DND-41 (cell line): ENCODE data around the gene MALT1.

Source experiments
- EZH2 ChIP-seq: IDR thresholded peaks from 3 replicates; pipeline ENCODE4 v1.6.1; 2012; ENCODE audit warnings: borderline replicate concordance, low read depth, mild to moderate bottlenecking, moderate library complexity, low read length, inconsistent platforms; ENCODE audit not compliant: severe bottlenecking
- TF ChIP-seq, protein P1 (sequence below): IDR thresholded peaks from 2 replicates; pipeline ENCODE4 v1.5.1; 2012; ENCODE audit warnings: borderline replicate concordance, low read length, moderate library complexity, mild to moderate bottlenecking; ENCODE audit not compliant: poor library complexity, severe bottlenecking; ENCODE audit errors: extremely low read depth

GRCh38 chr18:58690259-58690658, 19.0 kb downstream of the MALT1 start:
- no peak for TF ChIP-seq EZH2
- TF ChIP-seq, protein P1, sequence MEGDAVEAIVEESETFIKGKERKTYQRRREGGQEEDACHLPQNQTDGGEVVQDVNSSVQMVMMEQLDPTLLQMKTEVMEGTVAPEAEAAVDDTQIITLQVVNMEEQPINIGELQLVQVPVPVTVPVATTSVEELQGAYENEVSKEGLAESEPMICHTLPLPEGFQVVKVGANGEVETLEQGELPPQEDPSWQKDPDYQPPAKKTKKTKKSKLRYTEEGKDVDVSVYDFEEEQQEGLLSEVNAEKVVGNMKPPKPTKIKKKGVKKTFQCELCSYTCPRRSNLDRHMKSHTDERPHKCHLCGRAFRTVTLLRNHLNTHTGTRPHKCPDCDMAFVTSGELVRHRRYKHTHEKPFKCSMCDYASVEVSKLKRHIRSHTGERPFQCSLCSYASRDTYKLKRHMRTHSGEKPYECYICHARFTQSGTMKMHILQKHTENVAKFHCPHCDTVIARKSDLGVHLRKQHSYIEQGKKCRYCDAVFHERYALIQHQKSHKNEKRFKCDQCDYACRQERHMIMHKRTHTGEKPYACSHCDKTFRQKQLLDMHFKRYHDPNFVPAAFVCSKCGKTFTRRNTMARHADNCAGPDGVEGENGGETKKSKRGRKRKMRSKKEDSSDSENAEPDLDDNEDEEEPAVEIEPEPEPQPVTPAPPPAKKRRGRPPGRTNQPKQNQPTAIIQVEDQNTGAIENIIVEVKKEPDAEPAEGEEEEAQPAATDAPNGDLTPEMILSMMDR = no peak
